Stimulated activated CD4-positive, alpha-beta T cell treated with anti-CD3 and anti-CD28 coated beads, TNF-alpha, amount 100 ng/mL, for 4 hours (primary cell): Measurements from ENCODE around the gene COX7B2.

Source experiments
- DNase-seq, 3 experiments: peaks; one replicate each; pipeline ENCODE4 v3.0.0-alpha.2; 2020; ENCODE audit warnings: low read depth in 3 of 3

Gene COX7B2

GRCh38 chr4:46889410-46889809 lies 19.6 kb downstream of the COX7B2 start:
- DNase-seq: no peak

- DNase-seq: no peak
Measured at GRCh38 chr4:46886711-46887110, 22.3 kb downstream of the COX7B2 start.

GRCh38 chr4:46878641-46879040 lies 30.4 kb downstream of the COX7B2 start:
- DNase-seq: no peak

- no peak for DNase-seq
Measured at GRCh38 chr4:46874811-46875210, 34.2 kb downstream of the COX7B2 start.

- DNase-seq: no peak
Measured at GRCh38 chr4:46870411-46870810, 38.6 kb downstream of the COX7B2 start.

GRCh38 chr4:46856333-46856732 lies 52.7 kb downstream of the COX7B2 start:
- DNase-seq: no peak

- DNase-seq: no peak
Measured at GRCh38 chr4:46852800-46853199, 56.2 kb downstream of the COX7B2 start.

GRCh38 chr4:46850026-46850425 lies 59.0 kb downstream of the COX7B2 start:
- DNase-seq: no peak

GRCh38 chr4:46844325-46844917 lies 64.6 kb downstream of the COX7B2 start:
- no peak for DNase-seq

GRCh38 chr4:46839128-46839527 lies 69.9 kb downstream of the COX7B2 start:
- DNase-seq: no peak

GRCh38 chr4:46837639-46838038 lies 71.4 kb downstream of the COX7B2 start:
- no peak for DNase-seq

- DNase-seq: no peak
Measured at GRCh38 chr4:46836584-46836983, 72.5 kb downstream of the COX7B2 start.

GRCh38 chr4:46830971-46831454 lies 78.0 kb downstream of the COX7B2 start:
- no peak for DNase-seq

- DNase-seq: no peak
Measured at GRCh38 chr4:46820154-46820553, 88.9 kb downstream of the COX7B2 start.

GRCh38 chr4:46819095-46819494 lies 90.0 kb downstream of the COX7B2 start:
- no peak for DNase-seq

- DNase-seq: no peak
Measured at GRCh38 chr4:46818604-46819003, 90.4 kb downstream of the COX7B2 start.

- DNase-seq: no peak
Measured at GRCh38 chr4:46817806-46818205, 91.2 kb downstream of the COX7B2 start.

- no peak for DNase-seq
Measured at GRCh38 chr4:46804781-46805413, 104.1 kb downstream of the COX7B2 start.

- DNase-seq: no peak
Measured at GRCh38 chr4:46793036-46793435, 116.0 kb downstream of the COX7B2 start.

GRCh38 chr4:46781434-46782092 lies 127.5 kb downstream of the COX7B2 start:
- DNase-seq: no peak

- no peak for DNase-seq
Measured at GRCh38 chr4:46765465-46765864, 143.6 kb downstream of the COX7B2 start.

GRCh38 chr4:46730075-46730474 lies 179.0 kb downstream of the COX7B2 start:
- no peak for DNase-seq

GRCh38 chr4:46720055-46720454 lies 189.0 kb downstream of the COX7B2 start:
- no peak for DNase-seq
